HepG2 (cell line): ENCODE measurements around the gene ATL2. TPM values are rescaled to one million over a fixed set of nuclear protein-coding genes. Genes with fewer than 3 reads are reported as not detected.

Experiments
- ARID3A ChIP-seq: IDR thresholded peaks from 2 replicates; pipeline ENCODE4 v1.6.1; 2012; ENCODE audit warnings: low read depth, low read length, improper control_type of control experiment
- ARID5B ChIP-seq: IDR thresholded peaks from 2 replicates; pipeline ENCODE4 v1.4.0; 2020; ENCODE audit warnings: mild to moderate bottlenecking, missing genetic modification reagents
- CCDC6 ChIP-seq: sonication (generic); formaldehyde crosslinking; IDR thresholded peaks from 2 replicates; pipeline ENCODE4 v1.8.1; 2022; ENCODE audit warnings: mild to moderate bottlenecking, missing genetic modification reagents, moderate library complexity
- KLF11 ChIP-seq: IDR thresholded peaks from 2 replicates; pipeline ENCODE4 v1.6.1; 2016; ENCODE audit warnings: missing compliant biosample characterization
- KMT2A ChIP-seq: sonication (generic); formaldehyde crosslinking; IDR thresholded peaks from 2 replicates; pipeline ENCODE4 v1.4.0; 2020; ENCODE audit warnings: missing genetic modification reagents
- MXD4 ChIP-seq: IDR thresholded peaks from 2 replicates; pipeline ENCODE4 v1.6.1; 2016; ENCODE audit warnings: mild to moderate bottlenecking, missing biosample characterization, missing genetic modification reagents
- PHF8 ChIP-seq: sonication (generic); formaldehyde crosslinking; IDR thresholded peaks from 2 replicates; pipeline ENCODE4 v1.5.0; 2020; ENCODE audit warnings: missing genetic modification reagents
- RARA ChIP-seq: IDR thresholded peaks from 2 replicates; pipeline ENCODE4 v1.6.1; 2016; ENCODE audit warnings: missing genetic modification reagents, missing compliant biosample characterization
- RXRB ChIP-seq: IDR thresholded peaks from 2 replicates; pipeline ENCODE4 v1.6.1; 2016; ENCODE audit warnings: borderline replicate concordance, missing genetic modification reagents, missing compliant biosample characterization
- SIX1 ChIP-seq: sonication (generic); formaldehyde crosslinking; IDR thresholded peaks from 2 replicates; pipeline ENCODE4 v1.4.0; 2020; ENCODE audit warnings: missing genetic modification reagents, borderline replicate concordance
- STAT5B ChIP-seq: sonication (generic); formaldehyde crosslinking; IDR thresholded peaks from 2 replicates; pipeline ENCODE4 v1.4.0; 2020; ENCODE audit warnings: missing genetic modification reagents
- SYNCRIP ChIP-seq: fragments of 200-400 bp; formaldehyde crosslinking; IDR thresholded peaks from 2 replicates; pipeline ENCODE4 v1.6.1; 2018; ENCODE audit warnings: mild to moderate bottlenecking, low read depth, low read length; ENCODE audit not compliant: insufficient read depth
- TERF1 ChIP-seq: sonication (generic); formaldehyde crosslinking; IDR thresholded peaks from 2 replicates; pipeline ENCODE4 v1.8.0; 2022; ENCODE audit warnings: mild to moderate bottlenecking, missing genetic modification reagents, moderate library complexity
- ZMAT3 ChIP-seq: sonication (generic); formaldehyde crosslinking; conservative IDR thresholded peaks from 2 replicates; pipeline ENCODE4 v1.7.0; 2021; ENCODE audit warnings: missing genetic modification reagents
- ZNF232 ChIP-seq: sonication (generic); formaldehyde crosslinking; IDR thresholded peaks from 2 replicates; pipeline ENCODE4 v1.4.0; 2020; ENCODE audit warnings: missing genetic modification reagents, borderline replicate concordance
- ZNF468 ChIP-seq: sonication (generic); formaldehyde crosslinking; IDR thresholded peaks from 2 replicates; pipeline ENCODE4 v1.8.0; 2022; ENCODE audit warnings: mild to moderate bottlenecking, moderate library complexity, missing genetic modification reagents
- ZNF83 ChIP-seq: sonication (generic); formaldehyde crosslinking; IDR thresholded peaks from 2 replicates; pipeline ENCODE4 v1.4.0; 2020; ENCODE audit warnings: missing genetic modification reagents, mild to moderate bottlenecking, borderline replicate concordance
- polyA plus RNA-seq, 8 experiments: library from polyadenylated mRNA; depleted of rRNA in 3 of 8; stranded (reverse) in 7 of 8; unstranded in 1 of 8; fragments of >200 nt; fragmentation: Illumina TruSeq in 4 of 8; extraction: Trizol in 4 of 8; gene quantifications; 2 replicates each; pipeline versions ENCODE4 v1.2.1 to v1.2.3, GENCODE V29; 2011 to 2016; ENCODE audit warnings: low read depth in 4 of 8, missing spikeins in 1 of 8, mixed read lengths in 1 of 8; ENCODE audit not compliant: insufficient read depth in 1 of 8
- total RNA-seq, 5 experiments: library from RNA; depleted of rRNA; stranded (reverse); fragments of >200 nt; fragmentation: Illumina TruSeq; extraction: Trizol; gene quantifications; 2 replicates each; pipeline ENCODE4 v1.2.3, GENCODE V29; 2016; ENCODE audit warnings: low read depth in 1 of 5
- TF ChIP-seq, protein P1 (sequence below): sonication (generic); formaldehyde crosslinking; conservative IDR thresholded peaks from 2 replicates; pipeline ENCODE4 v1.4.0; 2020; ENCODE audit warnings: missing genetic modification reagents
- TF ChIP-seq, protein P2 (sequence below): sonication (generic); formaldehyde crosslinking; IDR thresholded peaks from 2 replicates; pipeline ENCODE4 v1.8.0; 2022; ENCODE audit warnings: missing genetic modification reagents, mild to moderate bottlenecking, borderline replicate concordance

ATL2 gene
- total and polyA plus RNA-seq, 2 of the 13 experiments (the other 11 are each of a cell fraction or from before 2014, with no cell fraction given): 56.5 to 119 TPM

DNA sequence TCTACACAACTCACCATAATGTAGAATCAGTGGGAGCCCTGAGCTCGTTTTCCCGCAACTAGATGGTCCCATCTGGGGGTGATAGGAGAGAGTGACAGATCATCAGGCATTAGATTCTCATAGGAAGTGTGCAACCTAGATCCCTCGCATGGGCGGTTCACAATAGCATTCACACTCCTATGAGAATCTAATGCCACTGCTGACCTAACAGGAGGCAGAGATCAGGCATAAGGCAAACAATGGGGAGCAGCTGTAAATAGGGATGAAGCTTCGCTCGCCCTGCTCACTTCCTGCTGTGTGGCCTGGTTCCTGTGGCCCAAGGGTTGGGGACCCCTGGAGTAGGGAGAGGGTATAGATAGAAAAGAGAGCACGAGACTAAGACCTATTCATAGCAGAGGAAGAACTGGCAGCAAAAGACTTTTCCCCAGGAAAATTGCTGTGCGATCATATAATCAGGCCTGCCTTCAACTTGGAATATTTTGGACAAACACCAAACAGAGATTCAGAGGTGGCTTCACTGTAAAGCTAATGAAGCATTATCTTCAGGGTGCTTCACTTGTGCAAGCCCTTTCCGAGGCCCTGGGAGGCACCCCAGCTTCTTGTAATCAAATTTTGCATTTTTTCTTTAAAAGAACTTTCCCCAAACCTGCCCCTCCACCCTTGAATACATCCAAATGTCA is 29.0 kb upstream of the ATL2 start (continued):
- no peak; the same call in 1 of the 2 replicates for TF ChIP-seq SIX1 (CRISPR knock-in tag)
- TF ChIP-seq KLF11 (CRISPR knock-in tag): no peak
- no peak for TF ChIP-seq ZNF468 (CRISPR knock-in tag)
- TF ChIP-seq RXRB (CRISPR knock-in tag): peak; percentile 53; the same call in 1 of the 2 replicates
- TF ChIP-seq TERF1 (CRISPR knock-in tag): no peak
- TF ChIP-seq MXD4: peak; percentile 54; the same call in 1 of the 2 replicates
- TF ChIP-seq ZMAT3 (CRISPR knock-in tag): 0 out of 2 replicates have a peak, but pooled peaks have one; percentile 9
- 0 out of 2 replicates have a peak, but pooled peaks have one; percentile 8 for TF ChIP-seq ARID3A
- TF ChIP-seq ZNF232 (CRISPR knock-in tag): no peak
- peak; percentile 65; the same call in 1 of the 2 replicates for TF ChIP-seq RARA (CRISPR knock-in tag)
- TF ChIP-seq, protein P1, sequence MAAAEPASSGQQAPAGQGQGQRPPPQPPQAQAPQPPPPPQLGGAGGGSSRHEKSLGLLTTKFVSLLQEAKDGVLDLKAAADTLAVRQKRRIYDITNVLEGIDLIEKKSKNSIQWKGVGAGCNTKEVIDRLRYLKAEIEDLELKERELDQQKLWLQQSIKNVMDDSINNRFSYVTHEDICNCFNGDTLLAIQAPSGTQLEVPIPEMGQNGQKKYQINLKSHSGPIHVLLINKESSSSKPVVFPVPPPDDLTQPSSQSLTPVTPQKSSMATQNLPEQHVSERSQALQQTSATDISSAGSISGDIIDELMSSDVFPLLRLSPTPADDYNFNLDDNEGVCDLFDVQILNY (CRISPR knock-in tag): no peak
- no peak; the same call in 1 of the 2 replicates for TF ChIP-seq STAT5B (CRISPR knock-in tag)
- TF ChIP-seq PHF8 (CRISPR knock-in tag): no peak
- no peak for TF ChIP-seq KMT2A
- TF ChIP-seq, protein P2, sequence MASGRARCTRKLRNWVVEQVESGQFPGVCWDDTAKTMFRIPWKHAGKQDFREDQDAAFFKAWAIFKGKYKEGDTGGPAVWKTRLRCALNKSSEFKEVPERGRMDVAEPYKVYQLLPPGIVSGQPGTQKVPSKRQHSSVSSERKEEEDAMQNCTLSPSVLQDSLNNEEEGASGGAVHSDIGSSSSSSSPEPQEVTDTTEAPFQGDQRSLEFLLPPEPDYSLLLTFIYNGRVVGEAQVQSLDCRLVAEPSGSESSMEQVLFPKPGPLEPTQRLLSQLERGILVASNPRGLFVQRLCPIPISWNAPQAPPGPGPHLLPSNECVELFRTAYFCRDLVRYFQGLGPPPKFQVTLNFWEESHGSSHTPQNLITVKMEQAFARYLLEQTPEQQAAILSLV (CRISPR knock-in tag): peak; percentile 41; the same call in 1 of the 2 replicates
- no peak for TF ChIP-seq CCDC6 (CRISPR knock-in tag)
- no peak for TF ChIP-seq SYNCRIP
- TF ChIP-seq ZNF83: no peak
- peak; percentile 53; the same call in 1 of the 2 replicates for TF ChIP-seq ARID5B (CRISPR knock-in tag)
